Tibial artery (tissue), 4 donors: ENCODE measurements around the gene ULK4.

Experiments used
- DNase-seq, 2 donors: peaks; one replicate each; pipeline ENCODE4 v3.0.0-alpha.2; 2019
- H3K27ac ChIP-seq, 2 donors: fragments of 200-600 bp; sonication (generic) in 1 of 2; 1 replicate in 1 of 2; 2 replicates in 1 of 2; pipeline ENCODE4 v1.5.1; 2018 to 2019; ENCODE audit warnings: mild to moderate bottlenecking in 1 of 2
- H3K27me3 ChIP-seq, 2 donors: fragments of 200-600 bp; sonication (generic) in 1 of 2; one replicate each; pipeline versions ENCODE4 v1.5.1 to v1.6.0; 2016 to 2019
- H3K36me3 ChIP-seq, 3 donors: fragments of 200-600 bp; sonication (generic) in 2 of 3; one replicate each; pipeline ENCODE4 v1.5.1; 2016 to 2019; ENCODE audit warnings: mild to moderate bottlenecking in 2 of 3
- H3K4me1 ChIP-seq, 4 donors: fragments of 200-600 bp; sonication (generic) in 2 of 4; 1 replicate in 3 of 4; 2 replicates in 1 of 4; pipeline ENCODE4 v1.5.1; 2016 to 2019
- H3K4me3 ChIP-seq, 2 donors: fragments of 200-600 bp; sonication (generic) in 1 of 2; 1 replicate in 1 of 2; 2 replicates in 1 of 2; pipeline ENCODE4 v1.5.1; 2018 to 2019; ENCODE audit warnings: mild to moderate bottlenecking in 2 of 2
- H3K9me3 ChIP-seq, 3 donors: fragments of 200-600 bp; sonication (generic) in 1 of 3; one replicate each; pipeline ENCODE4 v1.5.1; 2016 to 2019
- intact Hi-C: fragments of 100-400 bp; cut with DNase I; formaldehyde crosslinking; loops from one replicate; pipeline ENCODE4 v1.15.0; 2023; ENCODE audit warnings: low total_unique reads
- TF ChIP-seq, protein P1 (sequence below), 2 experiments: fragments of 200-600 bp in 1 of 2; fragments of 450-650 bp in 1 of 2; IDR thresholded peaks; one replicate each; pipeline ENCODE4 v1.5.1; 2017 to 2019; ENCODE audit warnings: antibody characterized with exemption in 2 of 2, mild to moderate bottlenecking in 1 of 2, moderate library complexity in 1 of 2

The ULK4 gene

DNA sequence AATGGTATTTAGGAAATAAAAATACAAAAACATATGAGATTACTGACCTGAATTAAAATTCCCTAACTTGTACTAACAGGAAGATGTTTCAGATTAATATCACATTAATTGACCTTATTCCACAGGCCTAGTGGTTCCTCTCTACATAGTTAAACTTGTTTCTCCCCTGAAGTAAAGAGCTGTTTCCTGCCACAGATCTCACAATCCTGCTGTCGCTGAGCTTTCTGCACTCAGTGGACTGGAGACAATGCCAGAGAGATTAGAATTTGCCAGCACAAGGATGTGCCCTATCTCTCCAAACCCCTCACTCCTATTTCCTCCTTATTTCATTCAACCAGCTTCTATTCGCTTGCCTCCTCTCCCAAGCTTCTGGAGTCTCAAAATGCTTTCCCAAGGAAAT lies 632.0 kb downstream of the ULK4 start:
- TF ChIP-seq, protein P1, sequence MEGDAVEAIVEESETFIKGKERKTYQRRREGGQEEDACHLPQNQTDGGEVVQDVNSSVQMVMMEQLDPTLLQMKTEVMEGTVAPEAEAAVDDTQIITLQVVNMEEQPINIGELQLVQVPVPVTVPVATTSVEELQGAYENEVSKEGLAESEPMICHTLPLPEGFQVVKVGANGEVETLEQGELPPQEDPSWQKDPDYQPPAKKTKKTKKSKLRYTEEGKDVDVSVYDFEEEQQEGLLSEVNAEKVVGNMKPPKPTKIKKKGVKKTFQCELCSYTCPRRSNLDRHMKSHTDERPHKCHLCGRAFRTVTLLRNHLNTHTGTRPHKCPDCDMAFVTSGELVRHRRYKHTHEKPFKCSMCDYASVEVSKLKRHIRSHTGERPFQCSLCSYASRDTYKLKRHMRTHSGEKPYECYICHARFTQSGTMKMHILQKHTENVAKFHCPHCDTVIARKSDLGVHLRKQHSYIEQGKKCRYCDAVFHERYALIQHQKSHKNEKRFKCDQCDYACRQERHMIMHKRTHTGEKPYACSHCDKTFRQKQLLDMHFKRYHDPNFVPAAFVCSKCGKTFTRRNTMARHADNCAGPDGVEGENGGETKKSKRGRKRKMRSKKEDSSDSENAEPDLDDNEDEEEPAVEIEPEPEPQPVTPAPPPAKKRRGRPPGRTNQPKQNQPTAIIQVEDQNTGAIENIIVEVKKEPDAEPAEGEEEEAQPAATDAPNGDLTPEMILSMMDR (IDR thresholded peaks at IDR 0.05), result no peak
- intact Hi-C loops, result no loop called here
- Histone ChIP-seq H3K4me1 (no peaks in the 10 kb centered on the region), H3K9me3 (no peaks in the 10 kb centered on the region), H3K27me3 (no peaks in the 10 kb centered on the region), H3K27ac (no peak overlapping the region), H3K4me3 (no peak overlapping the region), H3K36me3 (no peaks in the 10 kb centered on the region)
- no peak for DNase-seq

GRCh38 chr3:41328926-41329325 lies 633.0 kb downstream of the ULK4 start:
- H3K27me3 ChIP-seq, result no peaks in the 10 kb centered on the region
- no peaks in the 10 kb centered on the region for H3K4me1 ChIP-seq
- intact Hi-C loops, result no loop called here

GRCh38 chr3:41327718-41328117 lies 634.2 kb downstream of the ULK4 start:
- no peaks in the 10 kb centered on the region for H3K4me1 ChIP-seq
- H3K4me3 ChIP-seq, result no peak overlapping the region
- no peak for DNase-seq
- TF ChIP-seq, protein P1 (IDR thresholded peaks at IDR 0.05), result no peak
- intact Hi-C loops, result no loop called here
- no peak overlapping the region for H3K27ac ChIP-seq
- H3K36me3 ChIP-seq, result no peaks in the 10 kb centered on the region
- no peaks in the 10 kb centered on the region for H3K27me3 ChIP-seq
- no peaks in the 10 kb centered on the region for H3K9me3 ChIP-seq

More at GRCh38 chr3:41328926-41329325, 633.0 kb downstream of the ULK4 start:
- no peak for DNase-seq
- no peak overlapping the region for H3K27ac ChIP-seq
- no peaks in the 10 kb centered on the region for H3K36me3 ChIP-seq
- H3K4me3 ChIP-seq, result no peak overlapping the region
- H3K9me3 ChIP-seq, result no peaks in the 10 kb centered on the region
- TF ChIP-seq, protein P1 (IDR thresholded peaks at IDR 0.05), result no peak

- intact Hi-C loops, result no loop called here
- Histone ChIP-seq H3K4me1 (no peaks in the 10 kb centered on the region), H3K36me3 (no peaks in the 10 kb centered on the region), H3K9me3 (no peaks in the 10 kb centered on the region), H3K4me3 (no peak overlapping the region), H3K27ac (no peak overlapping the region), H3K27me3 (no peaks in the 10 kb centered on the region)
- DNase-seq, result no peak
- TF ChIP-seq, protein P1 (IDR thresholded peaks at IDR 0.05), result no peak
Observed at GRCh38 chr3:41324156-41324475, 637.8 kb downstream of the ULK4 start.

DNA sequence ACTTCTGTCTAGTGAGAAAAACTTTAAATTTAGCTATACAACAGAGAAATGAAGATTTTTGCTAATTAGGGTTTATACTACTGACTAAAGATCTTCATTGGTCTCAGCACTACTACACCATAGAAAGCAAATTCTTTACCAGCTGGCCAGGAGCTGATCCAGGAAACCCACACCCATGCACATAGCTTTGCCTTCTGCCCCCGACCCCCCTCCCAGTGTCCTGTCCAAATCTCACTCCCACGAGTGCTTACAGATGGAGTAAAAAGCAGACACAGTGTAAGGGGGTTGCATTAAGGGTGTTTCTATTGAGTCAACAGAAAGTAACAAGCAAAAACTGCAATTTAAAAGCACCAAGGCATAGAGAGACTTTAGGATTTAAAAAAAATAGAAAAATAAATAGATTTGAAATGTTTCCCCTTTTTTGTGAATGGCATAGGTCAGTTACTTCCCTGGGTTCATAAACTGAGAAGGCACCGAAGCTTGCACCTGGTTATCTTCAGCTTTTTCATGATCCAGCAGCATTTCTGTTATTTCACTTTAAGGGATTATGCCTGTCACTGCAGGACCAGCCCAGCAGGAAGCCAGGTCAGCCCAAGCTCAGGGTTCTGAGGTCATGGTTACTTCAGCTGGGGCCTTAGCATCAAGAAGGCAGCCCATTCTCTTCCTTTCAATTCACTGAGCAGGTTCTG lies 638.3 kb downstream of the ULK4 start:
- H3K9me3 ChIP-seq, result no peaks in the 10 kb centered on the region
- TF ChIP-seq, protein P1 (IDR thresholded peaks at IDR 0.05), result no peak
- no peaks in the 10 kb centered on the region for H3K27me3 ChIP-seq
- no peak overlapping the region for H3K27ac ChIP-seq
- H3K4me3 ChIP-seq, result no peak overlapping the region
- intact Hi-C loops, result no loop called here
- DNase-seq, result no peak
- no peaks in the 10 kb centered on the region for H3K36me3 ChIP-seq
- no peaks in the 10 kb centered on the region for H3K4me1 ChIP-seq

DNA sequence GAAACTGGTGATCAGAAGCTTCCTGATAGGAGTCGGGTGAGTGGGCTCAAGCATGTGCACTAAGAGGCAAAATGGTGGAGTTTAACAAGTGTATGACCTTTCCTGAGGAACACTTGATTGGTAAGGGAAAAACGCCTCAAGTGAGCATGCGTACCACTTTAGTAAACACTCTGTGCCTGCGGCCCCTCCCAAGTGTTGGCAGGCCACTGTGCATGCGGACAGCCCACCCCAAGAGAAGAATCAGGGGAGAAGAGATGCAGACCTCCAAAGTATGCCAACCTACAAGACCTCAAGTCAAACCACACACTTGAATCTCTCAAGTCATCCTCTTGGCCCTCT lies 640.3 kb downstream of the ULK4 start:
- H3K9me3 ChIP-seq, result no peaks in the 10 kb centered on the region
- TF ChIP-seq, protein P1 (IDR thresholded peaks at IDR 0.05), result no peak
- H3K36me3 ChIP-seq, result no peaks in the 10 kb centered on the region
- H3K4me3 ChIP-seq, result no peak overlapping the region
- no peak for DNase-seq
- H3K4me1 ChIP-seq, result no peaks in the 10 kb centered on the region
- H3K27me3 ChIP-seq, result no peaks in the 10 kb centered on the region
- H3K27ac ChIP-seq, result no peak overlapping the region
- intact Hi-C loops, result no loop called here
